ENCODE results near the gene NUMB.

DNA sequence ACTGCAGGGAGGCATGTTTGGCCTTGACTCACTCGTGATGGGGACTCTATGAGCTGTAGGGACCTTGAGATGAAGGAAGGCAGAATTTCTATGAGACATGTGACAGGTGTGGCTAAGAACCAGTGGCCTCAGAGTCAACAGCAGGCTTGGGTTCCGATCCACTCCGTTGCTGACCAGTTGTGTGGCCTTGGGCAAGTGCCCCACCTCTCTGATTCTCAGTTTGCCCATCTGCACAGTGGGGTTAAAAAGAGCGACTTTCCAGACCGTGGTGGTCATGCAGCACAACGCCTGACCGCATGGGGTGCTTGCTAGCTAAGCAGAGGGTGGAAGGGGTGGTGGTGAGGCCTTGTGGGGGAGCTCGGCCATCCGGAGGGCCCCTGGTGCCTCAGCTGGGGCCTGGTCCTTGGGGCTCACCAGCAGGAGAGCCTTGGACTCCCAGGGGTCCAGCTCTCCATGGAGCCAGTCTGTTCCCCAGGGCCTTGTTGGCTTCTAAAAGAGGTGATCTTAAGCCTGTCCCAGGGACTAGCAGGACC lies 202.6 kb downstream of the NUMB start:
- TF ChIP-seq GATA3 (IDR thresholded peaks at IDR 0.05; ENCODE audit: low read depth, low read length): no peak
- TF ChIP-seq GATA2 (IDR thresholded peaks at IDR 0.05; ENCODE audit: low read depth, low read length): no peak
